Neural cell (in vitro differentiated cells): ENCODE measurements around the gene TBC1D2. TPM values are rescaled to one million over a fixed set of nuclear protein-coding genes. Genes with fewer than 3 reads are reported as not detected.

Experiments
- H2AFZ ChIP-seq: fragments of 200-600, 300-800 bp; sonication (generic), shearing (Covaris generic); 2 replicates; pipeline ENCODE4 v1.6.0; 2014; ENCODE audit warnings: low read depth, mild to moderate bottlenecking, antibody characterized with exemption, low read length, moderate library complexity
- H3F3A ChIP-seq: fragments of 200-600 bp; shearing (Covaris generic); 2 replicates; pipeline ENCODE4 v1.6.1; 2016; ENCODE audit warnings: mild to moderate bottlenecking, moderate library complexity, mixed read lengths, antibody characterized with exemption, low read length; ENCODE audit not compliant: insufficient read depth, poor library complexity, severe bottlenecking
- H3K27ac ChIP-seq: fragments of 200-600, 300-800 bp; sonication (generic), shearing (Covaris generic); 2 replicates; pipeline ENCODE4 v1.5.1; 2014; ENCODE audit warnings: mild to moderate bottlenecking, low read length, moderate library complexity
- H3K27me3 ChIP-seq: fragments of 300-800, 200-600 bp; sonication (generic), shearing (Covaris generic); 2 replicates; pipeline ENCODE4 v1.6.0; 2014; ENCODE audit warnings: mild to moderate bottlenecking, low read depth, low read length, moderate library complexity; ENCODE audit not compliant: insufficient read depth
- H3K36me3 ChIP-seq: fragments of 300-800, 200-600 bp; sonication (generic), shearing (Covaris generic); 2 replicates; pipeline ENCODE4 v1.5.1; 2014; ENCODE audit warnings: mild to moderate bottlenecking, antibody characterized with exemption, low read length, moderate library complexity; ENCODE audit not compliant: insufficient read depth
- H3K4me2 ChIP-seq: fragments of 300-800, 200-600 bp; sonication (generic), shearing (Covaris generic); 2 replicates; pipeline ENCODE4 v1.6.0; 2014; ENCODE audit warnings: mild to moderate bottlenecking, low read length
- H3K4me3 ChIP-seq: fragments of 300-800, 200-600 bp; sonication (generic), shearing (Covaris generic); 2 replicates; pipeline ENCODE4 v1.5.1; 2014; ENCODE audit warnings: mild to moderate bottlenecking, low read length, moderate library complexity
- H3K79me2 ChIP-seq: fragments of 200-600 bp; shearing (Covaris generic); replicated peaks from 2 replicates; pipeline ENCODE4 v1.6.0; 2014; ENCODE audit warnings: mild to moderate bottlenecking, low read length, moderate library complexity; ENCODE audit not compliant: insufficient read depth
- H3K9ac ChIP-seq: fragments of 300-800, 200-600 bp; sonication (generic), shearing (Covaris generic); 2 replicates; pipeline ENCODE4 v1.6.1; 2016; ENCODE audit warnings: mild to moderate bottlenecking, low read length, mixed read lengths
- H3K9me2 ChIP-seq: fragments of 200-600 bp; shearing (Covaris generic); 2 replicates; pipeline ENCODE4 v1.6.1; 2016; ENCODE audit warnings: mild to moderate bottlenecking, low read length, mixed read lengths; ENCODE audit not compliant: insufficient read depth
- H3K9me3 ChIP-seq: fragments of 200-600, 300-800 bp; sonication (generic), shearing (Covaris generic); 2 replicates; pipeline ENCODE4 v1.6.1; 2016; ENCODE audit warnings: mild to moderate bottlenecking, mixed run types, low read length, moderate library complexity, mixed read lengths
- H4K20me1 ChIP-seq: fragments of 200-600 bp; shearing (Covaris generic); 2 replicates; pipeline ENCODE4 v1.6.1; 2016; ENCODE audit warnings: mild to moderate bottlenecking, mixed run types; ENCODE audit not compliant: insufficient read depth
- EP300 ChIP-seq: fragments of 450-650 bp; conservative IDR thresholded peaks from 2 replicates; pipeline ENCODE4 v1.6.1; 2014; ENCODE audit warnings: antibody characterized with exemption, mild to moderate bottlenecking, moderate library complexity; ENCODE audit not compliant: poor library complexity, severe bottlenecking
- EZH2 ChIP-seq: fragments of 200-600, 300-800 bp; shearing (Covaris generic), sonication (generic); IDR thresholded peaks from 2 replicates; pipeline ENCODE4 v1.6.1; 2014; ENCODE audit warnings: antibody characterized with exemption, low read length, borderline replicate concordance, mild to moderate bottlenecking; ENCODE audit not compliant: insufficient read depth, poor library complexity, severe bottlenecking
- MXI1 ChIP-seq: fragments of 450-650 bp; conservative IDR thresholded peaks from 2 replicates; pipeline ENCODE4 v1.6.1; 2014; ENCODE audit warnings: antibody characterized with exemption, mild to moderate bottlenecking; ENCODE audit not compliant: poor library complexity, severe bottlenecking
- POLR2AphosphoS5 ChIP-seq: IDR thresholded peaks from 2 replicates; pipeline ENCODE4 v1.6.1; 2012
- RAD21 ChIP-seq: fragments of 450-650 bp; conservative IDR thresholded peaks from 2 replicates; pipeline ENCODE4 v1.6.1; 2014; ENCODE audit warnings: antibody characterized with exemption, mild to moderate bottlenecking, moderate library complexity
- SMC3 ChIP-seq: fragments of 450-650 bp; conservative IDR thresholded peaks from 2 replicates; pipeline ENCODE4 v1.6.1; 2014; ENCODE audit warnings: antibody characterized with exemption, mild to moderate bottlenecking, moderate library complexity; ENCODE audit not compliant: poor library complexity
- TAF1 ChIP-seq: IDR thresholded peaks from 2 replicates; pipeline ENCODE4 v1.6.1; 2012; ENCODE audit warnings: low read depth
- polyA plus RNA-seq: library from polyadenylated mRNA; depleted of rRNA; stranded (reverse); fragments of >200 nt; gene quantifications from 2 replicates; pipeline ENCODE4 v1.2.3, GENCODE V29; 2014
- TF ChIP-seq, protein P1 (sequence below): IDR thresholded peaks from 2 replicates; pipeline ENCODE4 v1.6.1; 2012; ENCODE audit warnings: borderline replicate concordance
- TF ChIP-seq, protein P2 (sequence below): fragments of 450-650 bp; IDR thresholded peaks from 2 replicates; pipeline ENCODE4 v1.5.1; 2014; ENCODE audit warnings: antibody characterized with exemption, mild to moderate bottlenecking, moderate library complexity; ENCODE audit not compliant: poor library complexity, severe bottlenecking

The TBC1D2 gene
- polyA plus RNA-seq, 1 donor from 2014 or later, result 4.1 TPM

DNA sequence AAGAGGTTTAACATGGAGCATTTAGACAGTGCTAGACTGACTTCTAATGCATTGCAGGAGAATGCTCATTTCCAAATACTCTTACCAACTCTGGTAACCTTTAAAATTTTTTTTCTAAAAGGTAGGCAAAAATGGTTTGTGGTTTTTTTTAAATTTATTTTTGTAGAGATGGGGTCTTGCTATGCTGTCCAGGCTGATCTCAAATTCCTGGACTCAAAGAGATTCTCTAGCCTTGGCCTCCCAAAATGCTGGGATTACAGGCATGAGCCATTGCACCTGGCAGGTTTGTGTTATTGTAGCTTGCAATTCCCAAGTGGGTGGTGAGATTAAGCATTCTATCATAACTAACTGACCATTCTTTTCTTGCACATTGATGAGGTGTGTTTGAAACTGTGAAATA is 43.0 kb upstream of the TBC1D2 start:
- Histone ChIP-seq H3K9me3 (no peaks in the 10 kb centered on the region), H3K4me3 (no peak overlapping the region), H3K27me3 (no peaks in the 10 kb centered on the region), H3F3A (no peaks in the 10 kb centered on the region), H3K27ac (no peak overlapping the region), H2AFZ (no peak overlapping the region), H3K79me2 (no peaks in the 10 kb centered on the region), H3K4me2 (no peak overlapping the region), H3K9ac (no peak overlapping the region), H3K36me3 (peaks cover 7% of the 10 kb centered on the region), H3K9me2 (no peaks in the 10 kb centered on the region), H4K20me1 (no peaks in the 10 kb centered on the region)
- TF ChIP-seq SMC3, result no peak
- TF ChIP-seq, protein P1, sequence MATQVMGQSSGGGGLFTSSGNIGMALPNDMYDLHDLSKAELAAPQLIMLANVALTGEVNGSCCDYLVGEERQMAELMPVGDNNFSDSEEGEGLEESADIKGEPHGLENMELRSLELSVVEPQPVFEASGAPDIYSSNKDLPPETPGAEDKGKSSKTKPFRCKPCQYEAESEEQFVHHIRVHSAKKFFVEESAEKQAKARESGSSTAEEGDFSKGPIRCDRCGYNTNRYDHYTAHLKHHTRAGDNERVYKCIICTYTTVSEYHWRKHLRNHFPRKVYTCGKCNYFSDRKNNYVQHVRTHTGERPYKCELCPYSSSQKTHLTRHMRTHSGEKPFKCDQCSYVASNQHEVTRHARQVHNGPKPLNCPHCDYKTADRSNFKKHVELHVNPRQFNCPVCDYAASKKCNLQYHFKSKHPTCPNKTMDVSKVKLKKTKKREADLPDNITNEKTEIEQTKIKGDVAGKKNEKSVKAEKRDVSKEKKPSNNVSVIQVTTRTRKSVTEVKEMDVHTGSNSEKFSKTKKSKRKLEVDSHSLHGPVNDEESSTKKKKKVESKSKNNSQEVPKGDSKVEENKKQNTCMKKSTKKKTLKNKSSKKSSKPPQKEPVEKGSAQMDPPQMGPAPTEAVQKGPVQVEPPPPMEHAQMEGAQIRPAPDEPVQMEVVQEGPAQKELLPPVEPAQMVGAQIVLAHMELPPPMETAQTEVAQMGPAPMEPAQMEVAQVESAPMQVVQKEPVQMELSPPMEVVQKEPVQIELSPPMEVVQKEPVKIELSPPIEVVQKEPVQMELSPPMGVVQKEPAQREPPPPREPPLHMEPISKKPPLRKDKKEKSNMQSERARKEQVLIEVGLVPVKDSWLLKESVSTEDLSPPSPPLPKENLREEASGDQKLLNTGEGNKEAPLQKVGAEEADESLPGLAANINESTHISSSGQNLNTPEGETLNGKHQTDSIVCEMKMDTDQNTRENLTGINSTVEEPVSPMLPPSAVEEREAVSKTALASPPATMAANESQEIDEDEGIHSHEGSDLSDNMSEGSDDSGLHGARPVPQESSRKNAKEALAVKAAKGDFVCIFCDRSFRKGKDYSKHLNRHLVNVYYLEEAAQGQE, result no peak

DNA sequence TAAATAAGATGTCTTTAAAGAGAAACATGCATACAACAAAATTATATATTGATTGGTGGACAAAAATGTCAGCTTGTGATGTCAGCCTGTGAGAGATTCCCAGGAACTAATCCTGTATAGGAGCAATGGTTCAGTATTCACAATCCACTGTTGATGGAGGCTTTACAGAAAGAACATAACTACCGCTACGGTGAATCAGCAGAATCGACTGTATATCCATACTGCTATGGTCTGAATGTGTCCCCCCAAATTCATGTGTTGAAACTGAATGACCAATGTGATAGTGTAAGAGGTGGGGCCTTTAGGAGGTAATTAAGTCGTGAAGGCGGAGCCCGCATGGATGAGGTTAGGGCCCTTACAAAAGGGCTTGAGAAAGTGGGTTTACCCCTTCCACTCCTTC is 40.4 kb upstream of the TBC1D2 start:
- Histone ChIP-seq H3K36me3 (peaks cover 10% of the 10 kb centered on the region), H3K27me3 (no peaks in the 10 kb centered on the region), H3K4me3 (no peak overlapping the region), H3K27ac (no peak overlapping the region), H4K20me1 (no peaks in the 10 kb centered on the region), H3K9me2 (no peaks in the 10 kb centered on the region), H3K79me2 (no peaks in the 10 kb centered on the region), H3F3A (no peaks in the 10 kb centered on the region), H2AFZ (no peak overlapping the region), H3K9ac (no peak overlapping the region), H3K9me3 (no peaks in the 10 kb centered on the region), H3K4me2 (no peak overlapping the region)
- TF ChIP-seq SMC3 (no peak), RAD21 (no peak), EP300 (no peak), TAF1 (no peak), EZH2 (no peak), POLR2AphosphoS5 (no peak), MXI1 (no peak)
- TF ChIP-seq, protein P2, sequence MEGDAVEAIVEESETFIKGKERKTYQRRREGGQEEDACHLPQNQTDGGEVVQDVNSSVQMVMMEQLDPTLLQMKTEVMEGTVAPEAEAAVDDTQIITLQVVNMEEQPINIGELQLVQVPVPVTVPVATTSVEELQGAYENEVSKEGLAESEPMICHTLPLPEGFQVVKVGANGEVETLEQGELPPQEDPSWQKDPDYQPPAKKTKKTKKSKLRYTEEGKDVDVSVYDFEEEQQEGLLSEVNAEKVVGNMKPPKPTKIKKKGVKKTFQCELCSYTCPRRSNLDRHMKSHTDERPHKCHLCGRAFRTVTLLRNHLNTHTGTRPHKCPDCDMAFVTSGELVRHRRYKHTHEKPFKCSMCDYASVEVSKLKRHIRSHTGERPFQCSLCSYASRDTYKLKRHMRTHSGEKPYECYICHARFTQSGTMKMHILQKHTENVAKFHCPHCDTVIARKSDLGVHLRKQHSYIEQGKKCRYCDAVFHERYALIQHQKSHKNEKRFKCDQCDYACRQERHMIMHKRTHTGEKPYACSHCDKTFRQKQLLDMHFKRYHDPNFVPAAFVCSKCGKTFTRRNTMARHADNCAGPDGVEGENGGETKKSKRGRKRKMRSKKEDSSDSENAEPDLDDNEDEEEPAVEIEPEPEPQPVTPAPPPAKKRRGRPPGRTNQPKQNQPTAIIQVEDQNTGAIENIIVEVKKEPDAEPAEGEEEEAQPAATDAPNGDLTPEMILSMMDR, result no peak
- TF ChIP-seq, protein P1, result no peak
